Measurements from ENCODE around the gene IZUMO4.
"Not testable (repeated sequence)": the region's sequence is repeated elsewhere in the genome, so short reads cannot be mapped to it uniquely, and the experiment has no call there.

The IZUMO4 gene

DNA sequence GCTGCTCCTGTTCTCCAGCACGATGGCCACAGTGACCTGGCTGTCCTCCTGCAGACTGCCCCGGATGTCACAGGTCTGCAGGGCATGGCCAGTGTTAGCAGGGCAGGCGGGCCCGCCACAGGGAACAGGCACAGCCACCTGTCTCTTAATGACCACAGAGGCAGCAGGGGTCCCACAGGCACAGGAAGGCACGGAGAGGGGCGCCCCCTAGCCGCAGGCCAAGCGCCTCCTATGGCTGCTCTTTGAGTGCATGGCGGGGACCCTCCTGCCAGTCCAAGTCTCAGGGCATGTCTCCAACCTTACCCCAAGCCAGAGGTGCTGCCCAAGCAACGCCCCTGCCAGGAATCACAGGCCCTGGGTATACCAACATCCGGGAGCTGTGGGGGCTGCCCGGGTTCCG, 14.1 kb downstream of the IZUMO4 start:
- DNase-seq = no peak

DNA sequence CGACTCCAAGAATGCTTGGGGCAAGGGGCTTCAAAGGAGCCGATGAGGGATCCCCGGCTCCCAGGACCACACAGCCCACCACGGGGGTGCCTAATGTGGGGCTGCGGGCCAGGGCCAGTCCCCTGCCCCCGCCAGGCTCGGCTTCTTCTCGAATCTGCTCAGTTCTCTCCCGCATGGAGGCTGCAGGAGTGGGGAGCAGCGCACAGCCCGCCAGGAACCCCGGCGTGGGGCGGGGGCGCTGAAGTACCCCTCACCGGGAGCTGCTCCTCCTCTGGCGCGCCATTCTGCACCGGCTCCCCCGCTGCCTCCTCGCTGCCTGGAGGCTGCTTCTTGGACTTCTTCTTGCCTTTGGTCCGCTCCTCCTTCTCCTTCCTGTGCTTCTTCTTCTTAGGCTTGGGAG, 14.7 kb downstream of the IZUMO4 start:
- no peak for DNase-seq

- DNase-seq = no peak
Measured at GRCh38 chr19:2111886-2112285, 15.2 kb downstream of the IZUMO4 start.

DNA sequence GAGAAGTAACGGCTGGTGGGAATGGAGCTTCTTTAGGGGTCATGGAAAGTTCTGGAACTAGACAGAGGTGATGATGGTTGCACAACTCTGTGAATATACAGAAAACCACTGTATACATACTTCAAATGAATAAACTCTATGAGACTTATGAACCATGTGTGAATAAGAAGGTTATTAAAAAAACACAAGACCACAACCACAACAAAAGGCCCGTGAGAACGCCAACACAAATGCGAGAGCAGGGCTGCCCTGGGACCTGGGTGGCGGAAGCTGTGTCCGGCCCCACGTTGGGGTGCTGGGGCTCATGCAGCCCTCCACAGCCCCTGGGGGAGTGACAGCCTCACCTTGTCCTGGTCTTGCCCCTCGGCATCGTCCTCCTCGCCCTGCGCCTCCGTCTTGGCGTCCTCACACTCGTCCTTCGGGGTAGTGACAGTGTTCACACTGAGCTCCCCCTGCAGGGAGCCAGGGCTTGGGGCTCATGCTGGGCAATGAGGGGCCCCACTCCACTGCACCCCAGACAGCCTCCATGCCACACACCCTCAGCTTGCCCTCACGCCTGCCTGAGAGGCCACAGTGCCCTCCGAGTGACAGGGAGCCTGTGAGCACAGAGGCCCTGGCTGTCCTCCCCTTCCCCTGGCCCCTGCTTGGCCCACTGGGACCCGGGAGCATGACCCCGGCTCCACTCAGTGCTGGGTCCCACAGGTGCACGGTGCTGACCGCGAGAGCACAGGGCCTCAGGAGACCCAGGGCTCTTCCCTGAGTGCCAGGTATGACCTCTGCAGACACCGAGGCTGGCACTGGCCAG, 16.0 kb downstream of the IZUMO4 start:
- no peak for DNase-seq

GRCh38 chr19:2113439-2114211, 16.9 kb downstream of the IZUMO4 start:
- DNase-seq = no peak

- no peak for DNase-seq
Measured at GRCh38 chr19:2114218-2114617, 17.5 kb downstream of the IZUMO4 start.

DNA sequence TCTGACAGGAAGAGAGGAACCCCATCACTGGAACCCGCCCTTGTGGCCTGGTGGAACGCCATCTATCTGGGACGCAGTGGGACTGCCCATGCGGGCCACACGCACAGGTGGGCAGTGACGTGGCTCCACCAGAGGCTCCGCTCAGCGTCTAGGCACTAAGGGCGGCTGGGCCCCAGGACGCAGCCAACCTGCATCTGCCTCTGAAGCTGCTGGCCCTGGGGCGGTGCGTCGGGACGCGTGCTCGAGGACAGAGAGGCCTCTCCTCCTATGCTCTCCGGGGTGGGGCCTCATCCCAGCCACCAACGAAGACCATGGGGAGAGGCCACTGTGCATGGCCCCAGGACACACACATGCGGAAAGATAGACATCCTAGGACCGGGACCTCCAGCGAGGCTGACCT, 18.1 kb downstream of the IZUMO4 start:
- DNase-seq = no peak

- no peak for DNase-seq
Measured at GRCh38 chr19:2115324-2115723, 18.6 kb downstream of the IZUMO4 start.

- no peak for DNase-seq
Measured at GRCh38 chr19:2115911-2116426, 19.3 kb downstream of the IZUMO4 start.

- no peak for DNase-seq
Measured at GRCh38 chr19:2116507-2116906, 19.8 kb downstream of the IZUMO4 start.

DNA sequence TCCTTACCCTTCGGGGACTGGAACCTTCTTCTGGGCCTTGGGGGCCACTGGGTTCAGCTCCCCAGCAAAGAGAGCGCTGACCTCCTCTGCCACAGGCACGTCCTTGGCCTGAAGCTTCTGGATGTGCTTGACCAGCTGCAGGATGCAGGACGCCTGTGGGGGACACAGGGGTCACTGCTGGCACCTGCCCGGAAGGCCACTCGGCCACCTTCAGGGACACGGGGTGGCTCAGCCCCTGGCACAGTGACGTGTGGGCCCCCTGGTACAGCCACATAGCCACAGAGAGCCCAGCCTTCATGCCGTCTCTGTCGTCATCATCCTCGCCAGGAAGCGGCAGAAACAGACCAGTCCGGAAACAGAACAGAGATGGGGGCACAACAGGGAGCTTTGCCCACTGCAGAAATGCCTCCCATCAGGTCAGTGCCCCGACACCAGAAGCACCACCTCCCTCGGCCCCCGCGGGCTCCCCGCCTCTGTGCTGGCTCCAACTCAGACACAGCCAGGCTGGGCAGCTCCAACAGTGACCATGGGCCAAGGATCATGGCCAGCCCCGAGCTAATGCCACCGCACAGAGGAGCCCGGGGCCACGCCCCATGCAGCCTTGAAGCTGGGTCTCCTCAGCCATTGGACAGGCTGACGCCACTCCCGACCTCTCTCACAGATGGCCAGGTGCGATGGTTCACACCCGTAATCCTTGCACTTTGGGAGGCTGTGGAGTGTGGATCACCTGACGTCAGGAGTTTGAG, 20.7 kb downstream of the IZUMO4 start:
- no peak for DNase-seq

DNA sequence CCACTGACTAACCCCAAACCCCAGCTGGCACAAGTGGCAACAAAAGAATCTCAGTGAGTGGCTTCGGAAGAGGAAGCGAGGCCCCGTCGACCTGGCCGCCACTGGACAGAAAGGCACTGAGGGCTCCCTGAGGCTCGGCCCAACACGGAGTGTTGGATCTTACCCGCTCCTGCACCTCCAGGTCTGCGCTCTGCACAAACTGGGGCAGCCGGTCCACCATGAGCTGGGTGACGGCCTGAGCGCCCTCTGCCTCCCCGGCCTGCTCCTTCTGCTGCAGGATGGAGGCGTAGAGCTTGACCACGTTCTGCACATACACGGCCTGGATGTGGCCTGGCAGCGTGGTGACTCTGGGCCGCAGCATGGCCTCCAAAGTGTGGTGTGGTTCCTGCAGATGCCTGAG, 21.7 kb downstream of the IZUMO4 start:
- no peak for DNase-seq

DNA sequence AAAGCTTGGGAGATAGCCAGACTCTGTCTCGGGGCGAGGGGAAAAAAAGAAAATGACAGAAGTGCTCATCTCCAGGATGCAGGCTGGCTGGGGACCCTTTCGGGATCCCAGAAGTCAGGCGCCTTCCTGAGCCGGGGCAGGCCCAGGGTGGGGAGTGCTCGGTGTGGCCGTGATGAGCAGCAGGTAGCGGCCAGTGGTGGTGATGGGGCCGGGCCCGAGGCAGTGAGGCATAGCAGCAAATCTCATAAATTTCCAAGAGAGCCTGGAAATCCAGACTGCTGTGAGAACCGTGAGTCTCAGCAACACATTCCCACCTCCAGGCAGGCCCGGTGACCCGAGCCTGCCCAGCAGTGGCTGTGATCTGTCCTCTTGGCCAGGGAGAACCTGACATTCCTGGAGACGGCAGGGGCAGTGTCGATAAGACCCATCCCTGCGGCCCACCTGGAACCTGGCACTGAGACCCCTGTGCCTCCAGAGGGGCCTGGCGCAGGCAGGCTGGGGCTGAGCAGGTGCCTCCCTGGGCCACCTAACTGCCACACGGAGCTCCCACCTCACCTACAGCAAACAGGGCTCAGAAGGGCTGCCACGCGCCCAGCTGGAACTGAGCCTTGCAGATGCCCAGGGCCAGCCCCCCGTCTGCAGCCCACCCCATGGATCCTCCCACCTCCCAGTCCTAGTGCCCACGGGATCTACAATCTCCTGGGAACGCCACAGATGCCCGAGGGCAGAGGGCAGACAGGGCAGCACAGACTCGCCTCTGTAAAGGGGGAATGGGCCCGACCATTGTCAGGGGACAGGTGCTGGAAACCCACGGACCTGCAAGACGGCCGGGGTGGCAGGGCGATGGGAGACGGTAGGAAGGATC, 23.4 kb downstream of the IZUMO4 start:
- DNase-seq = no peak

DNA sequence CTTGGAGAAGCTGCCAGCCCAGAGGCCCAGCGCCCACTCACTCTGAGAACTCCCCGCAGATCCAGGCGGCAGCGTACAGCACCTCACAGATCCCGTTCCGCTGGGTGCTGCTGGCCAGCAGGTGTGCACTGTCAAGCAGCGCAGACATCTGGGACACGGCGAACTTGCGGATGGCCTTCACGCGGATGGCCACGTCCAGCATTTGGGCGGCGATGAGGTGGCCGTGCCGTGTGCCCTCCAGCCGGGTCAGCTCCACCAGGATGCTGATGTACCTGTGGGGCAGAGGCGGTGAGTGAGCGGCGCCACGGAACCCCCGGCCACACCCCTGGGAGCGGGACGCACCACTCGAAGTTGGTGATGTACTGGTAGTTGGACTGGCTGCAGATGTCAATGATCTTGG, 24.1 kb downstream of the IZUMO4 start:
- no peak for DNase-seq

DNA sequence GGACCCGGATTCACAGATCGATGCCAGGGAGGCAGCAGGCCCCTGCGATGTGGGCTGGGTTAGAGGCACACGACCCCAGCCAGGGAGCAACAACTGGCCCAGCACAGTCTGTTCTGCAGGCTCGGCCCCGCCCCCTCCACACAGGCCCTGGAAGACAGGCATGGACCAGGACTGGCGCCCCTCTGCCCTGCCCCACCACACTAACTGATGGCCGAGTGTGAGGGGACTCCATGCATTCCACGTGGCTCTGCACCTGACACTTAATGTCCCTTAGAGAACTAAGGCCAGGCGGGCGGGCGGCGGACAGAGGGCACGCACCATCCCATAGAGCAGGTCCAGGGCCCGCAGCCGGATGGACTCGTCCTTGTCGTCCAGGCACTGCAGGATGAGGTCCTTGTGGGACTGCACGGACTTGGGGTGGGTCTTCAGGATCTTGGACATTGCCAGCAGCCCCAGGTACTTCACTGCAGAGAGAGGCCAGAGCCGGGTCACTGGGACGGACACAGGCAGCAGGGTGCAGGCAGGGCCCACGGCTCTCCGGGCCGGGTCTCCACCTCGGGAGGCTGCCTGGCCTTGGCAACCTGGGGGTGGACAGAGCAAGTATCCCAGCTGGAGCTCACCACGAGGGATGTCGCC, 24.8 kb downstream of the IZUMO4 start:
- no peak for DNase-seq

- DNase-seq = no peak
Measured at GRCh38 chr19:2122251-2122650, 25.5 kb downstream of the IZUMO4 start.

DNA sequence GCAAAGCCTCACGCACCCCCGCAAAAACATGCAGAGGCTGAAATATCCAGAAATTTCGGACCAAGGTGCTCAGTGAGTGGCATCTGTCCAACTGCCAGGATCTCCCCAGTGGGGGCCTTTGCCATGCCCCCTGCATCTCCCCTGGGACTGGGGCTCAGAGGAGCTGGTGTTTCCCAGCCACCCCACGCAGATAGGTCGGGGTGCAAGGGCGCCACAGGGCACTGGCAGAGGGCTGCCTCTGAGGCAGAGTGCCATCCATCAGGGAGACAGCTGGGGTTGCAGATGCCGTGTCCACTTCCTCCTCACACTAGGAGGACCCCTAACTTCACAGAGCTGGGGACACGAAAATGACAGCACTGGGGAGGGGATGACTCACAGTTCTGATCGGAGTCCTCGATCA, 26.3 kb downstream of the IZUMO4 start:
- no peak for DNase-seq

DNA sequence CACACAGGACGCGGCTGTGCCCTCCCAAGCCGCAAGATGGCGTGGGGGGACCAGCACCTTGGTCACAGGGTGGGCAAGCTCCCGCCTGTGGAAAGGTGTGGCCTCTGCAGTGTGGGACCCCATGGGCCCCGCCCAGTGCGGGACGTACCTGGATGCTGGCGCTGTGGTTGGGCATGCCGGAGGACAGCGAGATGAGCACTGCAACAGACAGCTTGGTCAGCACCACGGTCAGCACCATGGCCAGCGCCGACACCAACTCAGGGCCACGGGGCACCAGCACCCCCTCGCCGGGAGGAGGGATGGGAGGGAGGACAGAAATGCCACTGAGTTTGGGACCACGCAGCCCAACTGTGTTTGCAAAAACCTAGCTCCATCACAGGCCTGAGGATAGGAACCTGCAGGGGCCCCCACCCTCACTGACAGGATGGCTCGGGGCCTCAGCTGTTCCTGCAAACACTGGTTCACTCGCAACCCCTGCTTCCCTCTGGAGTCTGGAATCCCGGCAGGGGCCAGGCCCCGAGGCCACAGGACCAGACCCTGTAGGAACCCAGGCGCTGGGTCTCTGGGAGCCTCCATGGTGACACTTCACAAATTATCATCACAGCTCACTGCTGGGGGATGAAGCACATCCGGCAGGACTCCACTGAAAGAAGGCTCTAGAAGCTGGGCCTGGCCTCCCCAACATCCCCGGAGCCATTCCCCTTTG, 27.1 kb downstream of the IZUMO4 start:
- DNase-seq = no peak

- DNase-seq = no peak
Measured at GRCh38 chr19:2126879-2127518, 30.3 kb downstream of the IZUMO4 start.

DNA sequence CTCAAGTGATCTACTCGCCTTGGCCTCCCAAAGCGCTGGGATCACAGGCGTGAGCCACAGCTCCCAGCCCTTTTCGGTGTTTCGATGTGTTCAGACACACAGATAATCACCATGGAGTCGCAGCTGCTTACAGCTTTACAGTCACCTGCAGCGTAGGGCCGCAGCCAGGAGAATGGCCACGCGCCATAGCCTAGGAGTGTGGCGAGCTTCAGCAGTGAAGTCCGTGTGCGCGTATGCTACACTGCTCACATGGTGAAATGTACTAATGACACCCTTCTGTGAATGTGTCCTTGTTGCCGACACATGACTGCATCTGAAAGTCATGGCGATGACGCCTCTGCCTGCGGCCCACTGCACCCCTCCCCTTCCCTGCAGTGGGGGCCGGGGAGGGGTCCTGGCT, 31.0 kb downstream of the IZUMO4 start:
- no peak for DNase-seq

DNA sequence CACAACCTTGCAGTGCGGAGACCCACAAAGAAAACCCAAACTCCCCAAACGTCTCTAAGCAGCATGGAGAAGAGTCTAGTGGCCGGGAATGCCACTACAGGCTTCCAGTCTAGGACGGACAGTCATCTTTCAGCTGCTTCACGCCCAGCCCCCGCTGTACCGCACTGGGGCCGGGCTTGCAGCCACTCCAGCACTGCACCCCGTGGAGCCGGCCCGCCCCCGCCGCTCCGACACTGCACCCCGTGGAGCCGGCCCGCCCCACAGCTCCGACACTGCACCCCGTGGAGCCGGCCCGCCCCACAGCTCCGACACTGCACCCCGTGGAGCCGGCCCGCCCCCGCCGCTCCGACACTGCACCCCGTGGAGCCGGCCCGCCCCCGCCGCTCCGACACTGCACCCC, 31.5 kb downstream of the IZUMO4 start:
- DNase-seq = not testable (repeated sequence)
